SK-N-SH (cell line): ENCODE data around the gene ZEB2.

Experiments
- CTCF ChIP-seq: fragments of 200-600 bp; sonication (generic); IDR thresholded peaks from 2 replicates; pipeline ENCODE4 v1.6.1; 2017; ENCODE audit warnings: antibody characterized with exemption, mild to moderate bottlenecking, moderate library complexity
- ELF1 ChIP-seq: IDR thresholded peaks from 2 replicates; pipeline ENCODE4 v1.4.0; 2012
- MEF2A ChIP-seq: IDR thresholded peaks from 2 replicates; pipeline ENCODE4 v1.4.0; 2012; ENCODE audit warnings: low read depth, borderline replicate concordance
- NFIC ChIP-seq: IDR thresholded peaks from 2 replicates; pipeline ENCODE4 v1.4.0; 2012; ENCODE audit warnings: borderline replicate concordance
- PBX3 ChIP-seq: IDR thresholded peaks from 2 replicates; pipeline ENCODE4; 2012
- POLR2AphosphoS5 ChIP-seq: IDR thresholded peaks from 2 replicates; pipeline ENCODE4 v1.6.1; 2012; ENCODE audit warnings: low read depth, low read length

- no peak for TF ChIP-seq CTCF
- TF ChIP-seq POLR2AphosphoS5 = no peak
- TF ChIP-seq MEF2A = no peak
- TF ChIP-seq NFIC = no peak
- no peak for TF ChIP-seq PBX3
- TF ChIP-seq ELF1 = no peak
Measured at GRCh38 chr2:144412709-144413108, 107.2 kb downstream of the ZEB2 start.
